ENCODE measurements around the gene ZNF679.

ZNF679 gene

GRCh38 chr7:64307254-64308015 is 79.2 kb downstream of the ZNF679 start:
- Histone ChIP-seq H3K4me1 (ENCODE audit: control insufficient read depth, low read length) (peaks cover 41% of the 10 kb centered on the region), H3K79me2 (ENCODE audit: control insufficient read depth, low read length) (peaks cover 14% of the 10 kb centered on the region), H3K4me3 (ENCODE audit: low read length) (peak overlapping the region; percentile 94), H3K9me3 (ENCODE audit: control insufficient read depth, insufficient read depth, low read length) (peaks cover 8% of the 10 kb centered on the region; the same call in 1 of the 2 replicates), H3K36me3 (ENCODE audit: control insufficient read depth, low read length) (peaks cover 5% of the 10 kb centered on the region; the same call in 1 of the 2 replicates), H3K9me2 (replicated peaks; ENCODE audit: control insufficient read depth, low read length) (no peaks in the 10 kb centered on the region), H3K4me2 (ENCODE audit: low read length) (peak overlapping the region; percentile 96), H3K27ac (ENCODE audit: low read depth, low read length) (peak overlapping the region; percentile 31), H4K20me1 (ENCODE audit: control insufficient read depth, insufficient read depth, low read depth, low read length) (no peaks in the 10 kb centered on the region), H3K27me3 (ENCODE audit: control insufficient read depth, low read length) (no peaks in the 10 kb centered on the region), H3F3A (ENCODE audit: control insufficient read depth, insufficient read depth) (peaks cover 6% of the 10 kb centered on the region; the same call in 1 of the 2 replicates)
- no peak for TF ChIP-seq EZH2phosphoT487 (IDR thresholded peaks at IDR 0.05; ENCODE audit: borderline replicate concordance, low read length)
- TF ChIP-seq, protein P1, sequence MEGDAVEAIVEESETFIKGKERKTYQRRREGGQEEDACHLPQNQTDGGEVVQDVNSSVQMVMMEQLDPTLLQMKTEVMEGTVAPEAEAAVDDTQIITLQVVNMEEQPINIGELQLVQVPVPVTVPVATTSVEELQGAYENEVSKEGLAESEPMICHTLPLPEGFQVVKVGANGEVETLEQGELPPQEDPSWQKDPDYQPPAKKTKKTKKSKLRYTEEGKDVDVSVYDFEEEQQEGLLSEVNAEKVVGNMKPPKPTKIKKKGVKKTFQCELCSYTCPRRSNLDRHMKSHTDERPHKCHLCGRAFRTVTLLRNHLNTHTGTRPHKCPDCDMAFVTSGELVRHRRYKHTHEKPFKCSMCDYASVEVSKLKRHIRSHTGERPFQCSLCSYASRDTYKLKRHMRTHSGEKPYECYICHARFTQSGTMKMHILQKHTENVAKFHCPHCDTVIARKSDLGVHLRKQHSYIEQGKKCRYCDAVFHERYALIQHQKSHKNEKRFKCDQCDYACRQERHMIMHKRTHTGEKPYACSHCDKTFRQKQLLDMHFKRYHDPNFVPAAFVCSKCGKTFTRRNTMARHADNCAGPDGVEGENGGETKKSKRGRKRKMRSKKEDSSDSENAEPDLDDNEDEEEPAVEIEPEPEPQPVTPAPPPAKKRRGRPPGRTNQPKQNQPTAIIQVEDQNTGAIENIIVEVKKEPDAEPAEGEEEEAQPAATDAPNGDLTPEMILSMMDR (IDR thresholded peaks at IDR 0.05; ENCODE audit: low read depth, low read length, poor library complexity, severe bottlenecking): no peak

DNA sequence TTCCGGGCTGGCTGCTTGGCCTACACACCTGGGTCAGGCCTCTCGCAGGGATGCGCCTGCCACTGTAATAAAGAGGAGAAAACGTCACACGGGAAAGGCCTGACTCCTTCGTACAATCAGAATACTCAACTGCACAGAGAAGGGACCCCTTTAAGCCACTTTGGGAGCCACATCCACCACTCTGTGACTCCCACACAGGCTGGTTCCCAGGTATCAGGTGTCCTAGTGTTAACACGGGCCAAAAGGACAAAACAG is 79.7 kb downstream of the ZNF679 start:
- peak overlapping the region; percentile 96 for H3K4me2 ChIP-seq (ENCODE audit: low read length)
- peaks cover 6% of the 10 kb centered on the region; the same call in 1 of the 2 replicates for H3F3A ChIP-seq (ENCODE audit: control insufficient read depth, insufficient read depth)
- H3K27me3 ChIP-seq (ENCODE audit: control insufficient read depth, low read length): no peaks in the 10 kb centered on the region
- peaks cover 14% of the 10 kb centered on the region for H3K79me2 ChIP-seq (ENCODE audit: control insufficient read depth, low read length)
- H3K27ac ChIP-seq (ENCODE audit: low read depth, low read length): peak overlapping the region; percentile 31
- H3K4me3 ChIP-seq (ENCODE audit: low read length): peak overlapping the region; percentile 94
- H4K20me1 ChIP-seq (ENCODE audit: control insufficient read depth, insufficient read depth, low read depth, low read length): no peaks in the 10 kb centered on the region
- no peaks in the 10 kb centered on the region for H3K9me2 ChIP-seq (replicated peaks; ENCODE audit: control insufficient read depth, low read length)
- peaks cover 5% of the 10 kb centered on the region; the same call in 1 of the 2 replicates for H3K36me3 ChIP-seq (ENCODE audit: control insufficient read depth, low read length)
- H3K4me1 ChIP-seq (ENCODE audit: control insufficient read depth, low read length): peaks cover 42% of the 10 kb centered on the region
- no peak for TF ChIP-seq EZH2phosphoT487 (IDR thresholded peaks at IDR 0.05; ENCODE audit: borderline replicate concordance, low read length)
- TF ChIP-seq, protein P1 (IDR thresholded peaks at IDR 0.05; ENCODE audit: low read depth, low read length, poor library complexity, severe bottlenecking): no peak
- H3K9me3 ChIP-seq (ENCODE audit: control insufficient read depth, insufficient read depth, low read length): peaks cover 8% of the 10 kb centered on the region; the same call in 1 of the 2 replicates

GRCh38 chr7:64310426-64310825 is 82.2 kb downstream of the ZNF679 start:
- peaks cover 5% of the 10 kb centered on the region; the same call in 1 of the 2 replicates for H3K9me3 ChIP-seq (ENCODE audit: control insufficient read depth, insufficient read depth, low read length)
- H3K27me3 ChIP-seq (ENCODE audit: control insufficient read depth, low read length): no peaks in the 10 kb centered on the region
- no peak overlapping the region for H3K4me3 ChIP-seq (ENCODE audit: low read length)
- no peaks in the 10 kb centered on the region for H4K20me1 ChIP-seq (ENCODE audit: control insufficient read depth, insufficient read depth, low read depth, low read length)
- no peaks in the 10 kb centered on the region for H3K9me2 ChIP-seq (replicated peaks; ENCODE audit: control insufficient read depth, low read length)
- H3K79me2 ChIP-seq (ENCODE audit: control insufficient read depth, low read length): peaks cover 31% of the 10 kb centered on the region
- peaks cover 20% of the 10 kb centered on the region for H3K36me3 ChIP-seq (ENCODE audit: control insufficient read depth, low read length)
- peaks cover 2% of the 10 kb centered on the region; the same call in 1 of the 2 replicates for H3F3A ChIP-seq (ENCODE audit: control insufficient read depth, insufficient read depth)
- TF ChIP-seq EZH2phosphoT487 (IDR thresholded peaks at IDR 0.05; ENCODE audit: borderline replicate concordance, low read length): no peak
- TF ChIP-seq, protein P1 (IDR thresholded peaks at IDR 0.05; ENCODE audit: low read depth, low read length, poor library complexity, severe bottlenecking): no peak
- no peak overlapping the region for H3K4me2 ChIP-seq (ENCODE audit: low read length)
- no peak overlapping the region for H3K27ac ChIP-seq (ENCODE audit: low read depth, low read length)
- peaks cover 45% of the 10 kb centered on the region for H3K4me1 ChIP-seq (ENCODE audit: control insufficient read depth, low read length)
